HepG2 (cell line): Measurements from ENCODE around the gene ABHD12.

Experiments used
- AGO1 ChIP-seq: fragments of 200-400 bp; formaldehyde crosslinking; IDR thresholded peaks from 2 replicates; pipeline ENCODE4 v1.6.1; 2017; ENCODE audit warnings: mild to moderate bottlenecking, low read depth, low read length, moderate library complexity; ENCODE audit not compliant: poor library complexity, severe bottlenecking
- BHLHE40 ChIP-seq: IDR thresholded peaks from 2 replicates; pipeline ENCODE4 v1.6.1; 2011; ENCODE audit warnings: low read length, improper control_type of control experiment
- EZH2 ChIP-seq: conservative IDR thresholded peaks from 2 replicates; pipeline ENCODE4 v1.6.1; 2012; ENCODE audit warnings: mild to moderate bottlenecking, low read depth, low read length, moderate library complexity
- MIXL1 ChIP-seq: IDR thresholded peaks from 2 replicates; pipeline ENCODE4 v1.6.1; 2016
- NR3C1 ChIP-seq: sonication (generic); formaldehyde crosslinking; IDR thresholded peaks from 2 replicates; pipeline ENCODE4 v1.4.0; 2020; ENCODE audit warnings: missing genetic modification reagents
- POGZ ChIP-seq: sonication (generic); formaldehyde crosslinking; IDR thresholded peaks from 2 replicates; pipeline ENCODE4 v1.4.0; 2020; ENCODE audit warnings: mild to moderate bottlenecking, missing genetic modification reagents
- TBX2 ChIP-seq: sonication (generic); formaldehyde crosslinking; IDR thresholded peaks from 2 replicates; pipeline ENCODE4 v1.5.0; 2020; ENCODE audit warnings: missing genetic modification reagents, mild to moderate bottlenecking, borderline replicate concordance
- ZNF274 ChIP-seq: sonication (generic); formaldehyde crosslinking; IDR thresholded peaks from 2 replicates; pipeline ENCODE4 v1.5.1; 2020; ENCODE audit warnings: mild to moderate bottlenecking, missing genetic modification reagents
- ZNF792 ChIP-seq: IDR thresholded peaks from 2 replicates; pipeline ENCODE4 v1.6.1; 2016

GRCh38 chr20:25258476-25258805 is 132.2 kb downstream of the ABHD12 start:
- TF ChIP-seq ZNF274 (CRISPR knock-in tag): no peak
- no peak for TF ChIP-seq POGZ (CRISPR knock-in tag)
- TF ChIP-seq NR3C1 (CRISPR knock-in tag): no peak
- no peak for TF ChIP-seq ZNF792 (CRISPR knock-in tag)
- TF ChIP-seq MIXL1: no peak
- no peak for TF ChIP-seq EZH2
- TF ChIP-seq BHLHE40: no peak
- no peak for TF ChIP-seq AGO1
- no peak for TF ChIP-seq TBX2 (CRISPR knock-in tag)
